Skin of body (tissue), 3 donors: ENCODE data around the gene ZFPL1. TPM values are rescaled to one million over a fixed set of nuclear protein-coding genes. Genes with fewer than 3 reads are reported as not detected.

Experiments used
- DNase-seq: peaks from one replicate; lab custom pipeline; 2025; lab: John Stamatoyannopoulos, UW
- small RNA-seq: library from RNA; depleted of rRNA; stranded (forward); fragments of <200 nt; gene quantifications from one replicate; pipeline ENCODE3, GENCODE V24; 2014; ENCODE audit warnings: low replicate concordance
- total RNA-seq: library from RNA; depleted of rRNA; stranded (reverse); fragments of >200 nt; gene quantifications from one replicate; pipeline ENCODE4 v1.2.3, GENCODE V29; 2014

ZFPL1 gene
- total RNA-seq, 1 donor from 2014 or later, result 20.5 TPM

DNA sequence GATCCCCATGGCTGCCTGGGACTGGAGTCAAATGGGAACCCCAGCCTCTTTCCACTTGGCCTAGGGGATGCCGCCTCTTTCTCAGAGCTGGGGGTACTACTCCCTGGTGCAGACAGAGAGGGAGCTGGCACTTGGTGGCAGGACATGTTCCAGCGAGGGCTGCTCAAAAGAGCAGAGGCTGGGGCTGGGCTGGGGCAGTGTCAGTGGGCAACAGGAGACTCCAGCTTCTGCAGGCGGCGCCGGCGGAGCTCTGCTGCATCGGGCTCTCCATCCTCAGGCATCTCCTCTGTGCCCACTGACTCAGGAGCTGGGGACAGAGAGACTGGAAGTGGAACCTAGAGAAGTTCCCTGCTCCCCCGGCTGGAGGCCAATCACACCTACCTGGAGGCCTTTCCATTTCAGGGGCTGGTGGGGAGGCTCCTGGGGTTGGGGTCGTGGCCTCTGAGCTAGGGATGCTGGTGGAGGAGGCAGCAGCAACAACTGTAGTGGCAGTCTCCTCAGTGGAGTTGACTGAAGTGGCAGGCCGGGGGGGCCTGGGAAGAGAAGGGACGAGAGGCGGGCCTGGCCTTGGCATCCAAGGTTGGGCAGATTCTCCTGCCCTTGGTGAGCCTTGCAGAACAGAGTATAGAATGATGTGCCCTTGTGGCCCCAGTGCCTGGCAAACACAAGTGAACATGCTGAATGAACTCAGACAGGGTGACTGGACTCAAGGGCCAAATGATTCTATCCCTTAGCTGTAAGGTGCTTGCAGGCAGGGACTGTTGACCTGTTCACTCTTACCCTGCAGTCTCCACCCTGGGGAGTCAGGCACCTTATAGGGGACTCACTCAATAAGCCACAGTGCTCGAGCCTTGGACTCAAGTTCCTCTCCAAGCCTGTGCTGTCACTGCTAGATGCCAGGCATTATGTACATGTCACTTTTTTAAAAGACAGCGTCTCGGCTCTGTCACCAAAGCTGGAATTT lies 44.4 kb downstream of the ZFPL1 start:
- no peak for DNase-seq

DNA sequence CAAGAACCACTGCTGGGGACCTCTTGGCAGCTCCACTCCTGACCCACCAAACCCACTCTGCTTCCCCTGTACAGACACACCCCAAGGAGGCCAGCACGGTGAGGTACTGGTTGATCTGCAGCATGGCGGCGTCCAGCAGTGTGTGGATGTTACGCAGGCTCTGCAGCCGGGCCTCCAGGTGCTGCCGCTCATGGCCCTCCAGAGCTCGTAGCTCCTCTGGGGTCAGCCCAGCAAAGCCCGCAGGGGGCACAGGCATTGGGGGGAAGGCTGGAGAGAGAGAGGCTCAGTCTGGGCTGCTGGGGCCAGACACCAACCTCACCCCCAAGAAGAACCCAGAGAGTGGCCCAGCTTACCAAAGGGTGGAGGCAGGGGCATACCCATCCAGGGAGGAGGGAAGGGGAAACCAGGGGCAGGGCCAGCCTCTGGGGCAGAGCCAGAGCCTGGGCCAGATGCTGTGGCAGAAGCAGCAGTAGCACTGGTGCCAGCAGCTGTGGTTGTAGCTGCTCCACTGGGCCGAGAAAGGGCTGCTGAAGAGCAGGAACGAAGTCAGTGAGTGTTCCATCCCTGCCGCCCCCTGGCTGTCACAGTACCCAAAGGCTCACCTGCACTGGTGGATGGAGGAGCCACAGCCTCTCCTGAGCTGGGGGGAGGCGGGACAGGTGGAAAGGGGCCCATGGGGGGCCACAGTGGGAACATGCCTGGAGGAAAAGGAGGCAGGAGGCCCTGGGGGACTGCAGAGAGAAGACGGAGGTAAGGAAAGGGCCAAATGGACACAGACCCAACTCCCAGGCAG lies 45.8 kb downstream of the ZFPL1 start:
- DNase-seq, result no peak

DNA sequence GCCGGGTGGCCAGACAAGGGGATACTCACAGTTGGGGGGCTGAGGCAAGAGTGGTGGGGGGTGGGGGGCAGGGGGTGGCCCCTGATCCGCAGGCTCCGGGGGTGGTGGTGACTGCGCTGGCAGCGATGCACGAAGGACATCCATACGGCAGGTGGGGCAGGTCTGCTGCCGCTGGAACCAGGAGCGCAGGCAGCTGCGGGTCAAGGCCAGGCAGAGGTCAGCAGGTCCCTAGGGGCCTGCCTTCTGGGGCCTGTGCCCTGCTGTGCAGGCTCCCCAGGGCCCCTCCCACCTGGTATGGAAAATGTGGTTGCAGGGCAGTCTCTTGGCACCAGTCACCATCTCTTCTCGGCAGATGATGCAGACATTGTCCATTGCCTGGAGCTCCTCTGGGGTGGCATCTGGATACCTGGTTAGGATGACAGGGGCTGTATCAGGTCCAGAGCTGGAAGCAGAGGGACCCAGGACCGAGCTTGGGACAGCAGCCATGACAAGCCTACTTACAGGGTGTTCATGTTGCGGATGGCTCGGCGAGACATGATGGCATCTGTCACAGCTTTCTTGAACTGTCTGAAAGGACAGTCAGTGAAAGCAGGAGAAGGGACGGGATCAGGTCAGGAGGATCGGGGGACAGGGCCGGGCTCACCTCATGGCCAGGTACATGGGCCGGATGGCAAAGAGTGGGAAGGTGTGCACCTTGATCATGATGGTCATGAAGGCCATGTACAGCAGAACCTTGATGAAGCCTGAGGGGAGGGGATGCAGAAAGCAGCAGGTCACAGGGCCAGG lies 46.8 kb downstream of the ZFPL1 start:
- no peak for DNase-seq

DNA sequence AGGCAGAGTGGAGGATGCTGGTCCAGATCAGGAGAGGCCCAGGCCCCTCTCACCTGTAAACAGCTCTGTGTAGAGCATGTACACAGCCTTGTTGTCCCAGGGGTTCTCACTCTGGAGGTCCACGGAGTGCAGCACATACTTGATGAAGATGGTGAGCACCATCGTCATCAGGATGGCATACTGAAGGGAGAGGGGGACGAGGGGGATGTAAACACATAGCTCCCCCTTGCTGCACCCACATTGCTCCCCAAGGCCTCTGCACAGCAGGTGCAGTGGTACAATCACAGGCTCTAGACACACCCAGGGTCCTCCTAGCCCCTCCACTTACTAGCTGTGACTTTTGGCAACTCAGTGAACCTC lies 47.4 kb downstream of the ZFPL1 start:
- DNase-seq, result no peak

DNA sequence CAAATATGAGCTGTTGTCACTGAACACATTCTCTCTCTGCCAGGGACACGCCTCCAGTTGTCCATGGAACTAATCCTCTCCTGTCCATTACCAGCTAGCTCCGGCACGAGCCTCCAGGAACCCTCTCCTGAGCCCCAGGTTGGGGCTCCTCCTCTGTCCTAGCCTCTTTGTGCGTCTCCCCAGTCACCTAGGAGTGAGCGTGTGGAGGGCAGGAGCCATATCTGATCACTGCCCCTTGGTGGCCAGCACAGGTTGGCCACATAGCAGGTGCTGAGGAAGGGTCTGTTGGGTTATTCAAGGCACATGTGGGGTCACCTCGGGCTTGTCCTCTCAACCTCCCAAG lies 47.8 kb downstream of the ZFPL1 start:
- DNase-seq, result no peak

DNA sequence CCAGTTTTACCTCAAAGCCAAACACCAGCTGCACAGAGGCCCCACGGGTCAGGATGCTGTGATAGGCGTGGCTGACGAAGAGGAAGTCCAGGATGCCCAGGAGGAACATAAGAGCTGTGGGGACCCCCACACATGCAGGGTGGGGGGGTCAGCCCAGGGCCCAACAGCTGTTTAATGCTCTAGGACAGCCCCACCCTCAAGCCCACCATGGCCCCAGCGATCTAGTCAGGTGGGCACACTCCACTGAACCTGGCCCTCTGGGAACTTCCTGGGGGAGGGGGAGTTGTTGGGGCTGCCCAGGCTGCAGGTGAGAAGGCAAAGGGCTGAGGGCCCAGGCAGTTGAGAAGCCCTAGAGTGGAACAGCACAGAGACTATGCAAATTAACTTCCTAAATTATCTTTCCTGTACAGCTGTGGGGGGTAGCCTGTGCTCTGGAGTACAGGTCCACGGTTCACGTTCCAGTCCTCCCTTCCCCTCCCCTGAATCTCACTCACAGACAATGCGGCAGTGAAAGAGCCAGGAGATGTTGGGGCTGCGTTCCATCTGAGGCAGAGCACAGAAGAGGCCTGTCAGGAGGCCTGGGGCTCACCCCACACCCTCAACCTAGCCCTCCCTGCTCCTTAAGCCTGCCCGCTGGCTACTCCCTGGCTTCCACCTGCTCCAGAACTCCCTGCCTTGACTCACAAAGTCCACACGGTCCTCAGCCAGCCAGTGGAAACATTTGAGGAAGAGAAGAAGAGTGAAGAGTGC lies 48.4 kb downstream of the ZFPL1 start:
- DNase-seq, result no peak

DNA sequence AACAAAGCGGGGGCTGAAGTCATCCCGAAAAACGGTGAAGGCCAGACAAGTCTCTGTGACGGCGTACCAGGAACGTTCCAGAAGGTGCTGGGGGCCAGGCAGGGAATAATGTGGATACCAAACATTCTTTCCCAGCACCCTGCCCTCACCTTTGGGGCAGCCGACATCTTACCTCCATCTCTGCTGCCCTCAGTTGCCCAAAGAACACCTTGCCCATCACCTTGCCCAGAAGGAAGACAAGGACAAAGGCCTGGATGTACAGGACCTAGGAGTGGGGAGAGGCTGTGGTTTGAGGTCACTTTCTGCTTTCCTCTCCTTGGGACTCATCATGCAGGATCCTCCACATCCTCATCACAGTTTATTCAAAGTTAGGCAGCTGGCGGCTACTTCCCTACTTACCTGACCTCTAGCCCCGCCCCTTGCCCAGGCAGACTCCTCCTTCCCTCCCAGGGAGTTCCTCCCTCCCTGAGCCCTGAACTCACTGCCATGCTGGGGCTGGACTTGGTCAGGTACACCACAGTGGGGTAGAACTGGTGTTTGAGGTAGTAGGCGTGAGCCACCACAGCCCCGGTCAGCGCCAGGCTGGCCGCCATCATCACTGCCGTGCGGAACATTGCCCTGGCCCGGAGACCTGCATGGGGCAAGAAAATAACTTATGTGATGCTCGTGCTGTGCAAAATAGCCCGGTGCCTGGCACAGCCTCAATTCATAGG lies 49.1 kb downstream of the ZFPL1 start:
- no peak for DNase-seq

DNA sequence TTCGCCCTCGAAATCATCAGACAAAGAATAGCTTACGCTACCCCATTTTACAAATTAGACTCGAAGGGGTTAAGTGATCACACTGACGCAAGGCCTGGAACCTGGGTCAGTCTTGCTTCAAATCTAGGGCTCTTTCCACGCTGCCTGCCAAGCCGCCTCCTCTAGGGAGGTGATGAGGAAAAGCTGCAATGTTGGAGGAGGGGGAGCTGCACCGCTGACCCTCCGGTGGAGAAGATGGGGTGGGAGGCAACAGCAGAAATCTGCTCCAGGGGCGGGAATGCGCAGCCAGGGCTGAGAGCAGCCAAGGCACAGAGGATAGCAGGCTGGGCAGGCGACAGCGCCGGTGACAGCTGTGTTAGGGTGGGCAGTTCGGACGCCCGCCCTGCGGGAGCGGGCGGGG lies 49.7 kb downstream of the ZFPL1 start:
- DNase-seq, result peak; percentile 7

DNA sequence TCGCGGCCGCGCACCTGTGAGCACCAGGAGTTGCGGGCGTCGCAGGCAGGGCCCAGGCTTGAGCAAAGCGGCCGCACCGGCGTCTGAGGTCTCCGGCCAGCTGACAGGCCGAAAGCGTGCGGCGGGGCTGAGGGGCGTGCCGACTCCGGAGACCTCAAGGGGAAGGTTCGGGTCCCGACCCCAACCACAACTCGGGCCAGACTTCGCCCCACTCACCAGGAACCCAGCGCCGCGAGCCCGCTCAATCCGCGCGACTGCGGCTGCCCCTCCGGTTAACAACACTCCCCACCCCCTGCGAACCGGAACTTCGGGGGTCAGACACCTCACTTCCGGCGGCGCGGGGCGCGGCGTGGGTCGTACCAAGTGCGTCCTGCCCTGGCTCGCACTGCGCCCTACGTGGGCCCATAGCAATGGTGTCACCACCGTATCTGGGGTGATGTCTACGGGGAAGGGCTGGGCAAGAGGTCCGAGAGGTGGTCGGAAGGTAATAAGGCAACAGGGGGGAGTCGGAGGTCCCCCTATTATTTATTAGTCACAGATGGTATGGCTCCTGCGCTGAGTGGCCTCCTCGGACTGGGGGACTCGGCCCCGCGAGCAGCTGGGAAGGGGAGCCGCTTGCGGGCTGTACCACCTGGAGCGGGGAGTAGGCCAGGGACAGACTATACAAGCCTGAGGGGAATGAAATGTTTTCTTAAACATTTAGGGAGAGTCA lies 50.4 kb downstream of the ZFPL1 start, which contains the start of gene SYVN1:
Gene SYVN1, minus strand, starts transcription at position 280 of the 712 bp plus-strand sequence. CDS start 918 bp downstream, outside the sequence.
- peak; percentile 97 for DNase-seq

DNA sequence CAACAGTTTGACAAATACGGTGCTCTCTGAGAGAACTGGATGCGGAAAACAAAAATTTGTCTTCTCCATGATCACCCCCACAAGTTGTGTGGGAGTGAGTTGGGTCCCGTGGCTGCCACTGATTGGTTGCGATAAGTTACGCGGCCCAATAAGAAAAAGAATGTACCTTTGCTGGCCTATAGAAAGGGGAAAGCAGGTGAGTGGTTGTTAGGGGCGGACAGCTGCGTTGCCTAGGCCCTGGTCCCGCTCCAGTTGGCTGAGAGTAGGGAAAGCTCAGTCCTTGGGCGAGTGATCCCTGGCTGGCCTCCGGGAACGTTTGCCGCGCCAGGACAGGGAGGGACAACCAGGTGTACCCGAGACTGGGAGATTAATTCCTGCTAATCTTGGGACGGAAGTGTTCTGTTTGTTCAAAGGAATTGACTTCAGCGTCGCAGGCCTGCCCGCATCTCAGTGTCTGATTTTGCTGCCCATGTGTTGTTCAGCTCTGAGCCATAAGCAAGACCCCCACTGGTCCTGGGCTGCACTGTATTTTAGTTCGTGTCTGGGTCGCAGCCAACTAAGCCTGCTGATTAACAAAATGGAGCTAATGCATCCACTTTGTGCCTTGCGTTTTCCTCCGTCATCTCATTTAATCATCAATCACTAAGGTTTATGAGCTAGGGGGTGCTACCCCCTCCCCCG lies 51.1 kb downstream of the ZFPL1 start:
- peak; percentile 97 for DNase-seq

DNA sequence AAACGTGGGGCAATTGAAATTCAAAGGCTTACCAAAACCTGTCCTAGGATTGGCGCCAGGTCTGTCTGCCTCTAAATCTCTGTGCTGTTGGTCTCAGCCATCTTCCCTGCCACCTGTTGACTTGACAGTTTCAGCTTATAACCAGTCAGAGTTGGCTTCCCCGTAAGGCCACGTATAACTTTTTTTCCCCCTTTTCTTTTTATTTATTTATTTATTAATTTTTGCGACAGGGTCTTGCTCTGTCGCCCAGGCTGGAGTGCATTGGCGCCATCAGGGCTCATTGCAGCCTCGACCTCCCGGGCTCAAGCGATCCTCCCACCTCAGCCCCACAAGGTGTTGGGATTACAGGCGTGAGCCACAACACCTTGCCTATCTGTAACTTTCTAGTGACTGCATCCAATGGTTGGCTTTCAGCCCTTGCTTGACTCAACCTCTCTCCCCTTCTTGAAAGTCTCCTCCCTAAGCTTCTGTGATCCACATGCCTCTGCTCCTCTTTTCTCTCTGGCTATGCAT lies 51.7 kb downstream of the ZFPL1 start:
- DNase-seq, result no peak

DNA sequence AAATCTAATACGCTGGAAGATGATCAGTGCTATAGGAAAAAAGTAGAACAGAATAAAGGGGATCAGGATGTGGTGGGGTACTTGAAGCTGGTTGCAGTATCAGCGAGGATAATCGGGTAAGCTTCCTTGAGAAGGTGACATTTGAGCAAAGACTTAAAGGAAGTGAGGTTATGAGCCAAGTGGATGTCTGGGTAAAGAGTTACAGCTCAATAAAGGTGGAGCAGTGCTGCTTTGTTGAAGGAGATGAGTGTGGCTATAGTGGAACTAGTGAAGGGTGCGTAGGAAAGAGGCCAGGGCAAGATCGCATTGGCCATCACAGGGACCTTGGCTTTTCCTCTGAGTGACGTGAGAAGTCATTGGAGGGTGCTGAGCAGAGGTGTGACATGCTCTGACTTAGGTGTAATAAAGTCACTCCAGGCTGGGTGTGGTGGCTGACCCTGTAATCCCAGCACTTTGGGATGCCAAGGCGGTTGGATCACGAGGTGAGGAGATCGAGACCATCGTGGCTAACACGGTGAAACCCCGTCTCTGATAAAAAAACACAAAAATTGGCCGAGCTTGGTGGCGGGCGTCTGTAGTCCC lies 52.6 kb downstream of the ZFPL1 start:
- DNase-seq, result no peak

Small RNAs within 50 kb of the gene (small RNA-seq; reads per million reads assigned to genes)
- not detected for gene SNX15

Other genes with a start within 250 kb of the ZFPL1 start
- 9.7 TPM for gene CDC42BPG, start 239.6 kb upstream of the ZFPL1 start, total RNA-seq
- 27.1 TPM for gene EHD1, start 205.6 kb upstream of the ZFPL1 start, total RNA-seq
- gene ATG2A, start 167.0 kb upstream of the ZFPL1 start, total RNA-seq, result 8.1 TPM
- 5.5 TPM for gene PPP2R5B, start 159.5 kb upstream of the ZFPL1 start, total RNA-seq
- gene GPHA2, start 148.3 kb upstream of the ZFPL1 start, total RNA-seq, result not detected
- gene MAJIN, start 112.1 kb upstream of the ZFPL1 start, total RNA-seq, result not detected
- 0.20 TPM for gene BATF2, start 87.3 kb upstream of the ZFPL1 start, total RNA-seq
- gene ARL2, start 70.1 kb upstream of the ZFPL1 start, total RNA-seq, result 43.3 TPM
- gene SNX15, start 56.8 kb upstream of the ZFPL1 start, total RNA-seq, result 8.6 TPM
- 3.5 TPM for gene SAC3D1, start 43.0 kb upstream of the ZFPL1 start, total RNA-seq
- 9.0 TPM for gene NAALADL1, start 25.7 kb upstream of the ZFPL1 start, total RNA-seq
- 4.1 TPM for gene CDCA5, start 182 bp upstream of the ZFPL1 start, total RNA-seq
- 93.3 TPM for gene VPS51, start 12.0 kb downstream of the ZFPL1 start, total RNA-seq
- 31.4 TPM for gene TM7SF2, start 27.6 kb downstream of the ZFPL1 start, total RNA-seq
- gene ZNHIT2, start 33.5 kb downstream of the ZFPL1 start, total RNA-seq, result 3.3 TPM
- gene FAU, start 37.9 kb downstream of the ZFPL1 start, total RNA-seq, result 353 TPM
- gene MRPL49, start 38.1 kb downstream of the ZFPL1 start, total RNA-seq, result 35.5 TPM
- 12.0 TPM for gene SYVN1, start 50.3 kb downstream of the ZFPL1 start, total RNA-seq
- gene SPDYC, start 86.0 kb downstream of the ZFPL1 start, total RNA-seq, result not detected
- 79.7 TPM for gene CAPN1, start 97.7 kb downstream of the ZFPL1 start, total RNA-seq
- gene POLA2, start 177.7 kb downstream of the ZFPL1 start, total RNA-seq, result 8.1 TPM
- gene CDC42EP2, start 230.6 kb downstream of the ZFPL1 start, total RNA-seq, result 3.7 TPM
- gene DPF2, start 249.6 kb downstream of the ZFPL1 start, total RNA-seq, result 30.2 TPM